MM.1S (cell line): ENCODE results near the gene ENTREP3.

Experiments used
- DNase-seq: peaks from one replicate; pipeline ENCODE4 v3.0.0-alpha.2; 2015
- H2AFZ ChIP-seq: fragments of 300-600 bp; sonication (generic); 2 replicates; pipeline ENCODE4 v1.6.0; 2016; ENCODE audit warnings: antibody characterized with exemption, low read length
- H3F3A ChIP-seq: fragments of 300-600 bp; sonication (generic); 2 replicates; pipeline ENCODE4 v1.6.1; 2016; ENCODE audit warnings: mild to moderate bottlenecking, antibody characterized with exemption, low read length, moderate library complexity, mixed read lengths; ENCODE audit not compliant: insufficient read depth
- H3K27ac ChIP-seq: fragments of 300-600 bp; sonication (generic); 2 replicates; pipeline ENCODE4 v1.5.1; 2016; ENCODE audit warnings: mild to moderate bottlenecking, low read length
- H3K27me3 ChIP-seq: fragments of 300-600 bp; sonication (generic); replicated peaks from 2 replicates; pipeline ENCODE4 v1.6.0; 2016; ENCODE audit warnings: low read length; ENCODE audit not compliant: insufficient read depth
- H3K36me3 ChIP-seq: fragments of 300-600 bp; sonication (generic); replicated peaks from 2 replicates; pipeline ENCODE4 v1.6.1; 2016; ENCODE audit warnings: mild to moderate bottlenecking, low read length, mixed read lengths; ENCODE audit not compliant: insufficient read depth
- H3K4me1 ChIP-seq: fragments of 300-600 bp; sonication (generic); 2 replicates; pipeline ENCODE4 v1.6.1; 2016; ENCODE audit warnings: low read length, mixed read lengths
- H3K4me2 ChIP-seq: fragments of 300-600 bp; sonication (generic); 2 replicates; pipeline ENCODE4 v1.6.0; 2016; ENCODE audit warnings: low read depth, low read length
- H3K4me3 ChIP-seq: fragments of 300-600 bp; sonication (generic); 2 replicates; pipeline ENCODE4 v1.5.1; 2016; ENCODE audit warnings: low read length, mixed read lengths
- H3K79me2 ChIP-seq: fragments of 300-600 bp; sonication (generic); 2 replicates; pipeline ENCODE4 v1.6.1; 2016; ENCODE audit warnings: mixed run types, low read length, mixed read lengths
- H3K9ac ChIP-seq: fragments of 300-600 bp; sonication (generic); 2 replicates; pipeline ENCODE4 v1.6.1; 2016; ENCODE audit warnings: low read length, mixed read lengths
- H3K9me2 ChIP-seq: fragments of 300-600 bp; sonication (generic); replicated peaks from 2 replicates; pipeline ENCODE4 v1.6.1; 2016; ENCODE audit warnings: mild to moderate bottlenecking, low read length, mixed read lengths; ENCODE audit not compliant: insufficient read depth
- H3K9me3 ChIP-seq: fragments of 300-600 bp; sonication (generic); replicated peaks from 2 replicates; pipeline ENCODE4 v1.6.1; 2016; ENCODE audit warnings: mild to moderate bottlenecking, low read length, mixed read lengths; ENCODE audit not compliant: insufficient read depth
- H4K20me1 ChIP-seq: fragments of 300-600 bp; sonication (generic); 2 replicates; pipeline ENCODE4 v1.6.1; 2016; ENCODE audit warnings: mild to moderate bottlenecking, low read length, moderate library complexity, mixed read lengths; ENCODE audit not compliant: insufficient read depth
- EZH2 ChIP-seq: fragments of 300-600 bp; sonication (generic); optimal IDR thresholded peaks from 2 replicates; pipeline ENCODE3; 2017; ENCODE audit warnings: low read depth, mild to moderate bottlenecking, antibody characterized with exemption, low read length, mixed read lengths
- EZH2phosphoT487 ChIP-seq: fragments of 300-600 bp; sonication (generic); IDR thresholded peaks from 2 replicates; pipeline ENCODE4 v1.6.1; 2018; ENCODE audit warnings: antibody characterized with exemption, low read length
- TF ChIP-seq, protein P1 (sequence below): fragments of 300-600 bp; sonication (generic); IDR thresholded peaks from 2 replicates; pipeline ENCODE4 v1.5.1; 2016; ENCODE audit warnings: antibody characterized with exemption, low read length, mixed read lengths

Gene ENTREP3

DNA sequence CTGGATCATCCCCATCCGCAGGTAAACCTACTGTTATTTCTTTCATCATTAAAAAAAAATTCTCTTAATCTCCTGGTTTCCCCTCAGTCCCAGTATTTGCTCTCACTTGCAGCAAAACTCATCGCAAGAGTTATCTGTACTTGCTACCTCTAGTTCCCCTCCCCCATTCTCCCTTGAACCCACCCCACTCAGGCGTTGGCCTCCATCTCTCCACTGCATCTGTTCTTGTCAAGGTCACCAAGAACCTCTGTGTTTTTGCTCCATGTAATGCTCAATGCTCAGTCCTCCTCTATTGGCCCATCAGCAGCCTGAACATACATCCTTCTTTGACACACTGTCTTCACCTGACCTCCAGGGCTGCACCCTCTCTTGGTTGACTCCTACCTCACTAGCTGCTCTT lies 41.4 kb upstream of the ENTREP3 start:
- Histone ChIP-seq H3K27me3 (0 out of 2 replicates have a peak, but pooled peaks cover 6% of the 10 kb centered on the region), H3K36me3 (no peaks in the 10 kb centered on the region), H3K9me2 (no peaks in the 10 kb centered on the region), H3K4me1 (peaks cover 15% of the 10 kb centered on the region), H3K79me2 (no peaks in the 10 kb centered on the region), H3K4me2 (peak overlapping the region; percentile 80), H3F3A (peaks cover 13% of the 10 kb centered on the region), H3K27ac (peak overlapping the region; percentile 68), H3K9ac (no peak overlapping the region; the same call in 1 of the 2 replicates), H2AFZ (peak overlapping the region; percentile 71), H3K4me3 (no peak overlapping the region), H3K9me3 (no peaks in the 10 kb centered on the region), H4K20me1 (no peaks in the 10 kb centered on the region)
- DNase-seq, result no peak
- TF ChIP-seq, protein P1, sequence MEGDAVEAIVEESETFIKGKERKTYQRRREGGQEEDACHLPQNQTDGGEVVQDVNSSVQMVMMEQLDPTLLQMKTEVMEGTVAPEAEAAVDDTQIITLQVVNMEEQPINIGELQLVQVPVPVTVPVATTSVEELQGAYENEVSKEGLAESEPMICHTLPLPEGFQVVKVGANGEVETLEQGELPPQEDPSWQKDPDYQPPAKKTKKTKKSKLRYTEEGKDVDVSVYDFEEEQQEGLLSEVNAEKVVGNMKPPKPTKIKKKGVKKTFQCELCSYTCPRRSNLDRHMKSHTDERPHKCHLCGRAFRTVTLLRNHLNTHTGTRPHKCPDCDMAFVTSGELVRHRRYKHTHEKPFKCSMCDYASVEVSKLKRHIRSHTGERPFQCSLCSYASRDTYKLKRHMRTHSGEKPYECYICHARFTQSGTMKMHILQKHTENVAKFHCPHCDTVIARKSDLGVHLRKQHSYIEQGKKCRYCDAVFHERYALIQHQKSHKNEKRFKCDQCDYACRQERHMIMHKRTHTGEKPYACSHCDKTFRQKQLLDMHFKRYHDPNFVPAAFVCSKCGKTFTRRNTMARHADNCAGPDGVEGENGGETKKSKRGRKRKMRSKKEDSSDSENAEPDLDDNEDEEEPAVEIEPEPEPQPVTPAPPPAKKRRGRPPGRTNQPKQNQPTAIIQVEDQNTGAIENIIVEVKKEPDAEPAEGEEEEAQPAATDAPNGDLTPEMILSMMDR, result no peak
- no peak for TF ChIP-seq EZH2phosphoT487
- no peak for TF ChIP-seq EZH2

DNA sequence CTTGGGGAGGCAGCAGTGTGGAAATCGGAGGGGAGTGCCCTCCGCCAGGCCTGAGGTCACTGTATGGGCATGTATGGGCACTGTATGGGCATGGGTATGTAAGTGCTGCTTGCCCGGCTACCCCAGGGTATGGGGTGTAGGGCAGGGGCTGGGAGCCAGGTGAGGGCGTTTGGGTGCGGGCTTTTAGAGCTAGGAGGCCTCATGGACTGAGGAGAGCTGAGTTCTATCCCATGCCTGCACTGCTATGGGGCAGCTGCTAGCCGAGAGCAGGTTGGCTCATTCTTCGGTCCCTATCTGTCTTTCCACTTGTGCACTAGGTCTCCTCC lies 40.6 kb upstream of the ENTREP3 start:
- no peak overlapping the region for H3K4me3 ChIP-seq
- H3K79me2 ChIP-seq, result no peaks in the 10 kb centered on the region

DNA sequence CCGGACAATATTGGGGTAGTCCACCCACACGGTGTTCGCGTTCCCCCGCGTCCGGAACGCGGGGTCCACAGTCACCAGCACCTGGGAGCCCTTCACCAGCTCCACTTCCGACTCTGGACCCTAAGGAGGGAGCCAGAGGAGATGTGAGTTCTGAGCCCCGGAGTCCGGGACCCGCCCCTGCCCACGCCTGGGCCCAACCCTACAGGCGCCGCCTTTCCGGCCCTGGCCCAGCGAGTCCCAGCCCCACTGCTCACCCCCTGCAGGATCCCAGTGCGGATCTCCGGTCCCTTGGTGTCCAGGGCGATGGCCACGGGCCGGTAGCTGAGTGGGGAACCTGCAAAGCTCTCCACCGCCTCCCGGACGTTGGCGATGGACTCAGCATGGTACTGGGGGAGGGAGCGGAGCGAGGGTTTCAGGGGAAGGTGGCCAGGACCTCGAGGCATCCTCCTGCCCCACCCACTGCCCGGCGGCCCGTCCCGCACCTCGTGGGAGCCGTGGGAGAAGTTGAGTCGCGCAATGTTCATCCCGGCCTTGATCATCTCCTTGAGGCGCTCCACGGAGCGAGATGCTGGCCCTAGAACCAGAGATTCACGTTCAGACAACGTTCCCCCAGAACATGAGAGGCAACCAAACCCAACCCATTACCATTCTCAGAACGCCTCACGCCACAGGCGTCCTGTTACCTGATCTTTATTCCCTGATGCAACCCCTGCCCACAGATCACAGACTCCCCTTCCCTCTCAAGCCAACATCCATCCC lies 40.1 kb upstream of the ENTREP3 start:
- H3F3A ChIP-seq, result peaks cover 13% of the 10 kb centered on the region
- TF ChIP-seq EZH2phosphoT487, result no peak
- H3K4me2 ChIP-seq, result no peak overlapping the region
- no peak overlapping the region for H3K9ac ChIP-seq
- H2AFZ ChIP-seq, result no peak overlapping the region
- H3K27me3 ChIP-seq, result 0 out of 2 replicates have a peak, but pooled peaks cover 6% of the 10 kb centered on the region
- no peaks in the 10 kb centered on the region for H3K9me2 ChIP-seq
- H3K4me3 ChIP-seq, result no peak overlapping the region
- H3K36me3 ChIP-seq, result no peaks in the 10 kb centered on the region
- H4K20me1 ChIP-seq, result no peaks in the 10 kb centered on the region
- no peaks in the 10 kb centered on the region for H3K79me2 ChIP-seq
- no peaks in the 10 kb centered on the region for H3K9me3 ChIP-seq
- H3K27ac ChIP-seq, result no peak overlapping the region
- peaks cover 15% of the 10 kb centered on the region for H3K4me1 ChIP-seq
- no peak for DNase-seq

More for the DNA sequence above, 40.6 kb upstream of the ENTREP3 start:
- DNase-seq, result no peak
- H3F3A ChIP-seq, result peaks cover 13% of the 10 kb centered on the region
- H3K4me1 ChIP-seq, result peaks cover 15% of the 10 kb centered on the region
- H3K9me2 ChIP-seq, result no peaks in the 10 kb centered on the region
- H3K36me3 ChIP-seq, result no peaks in the 10 kb centered on the region
- H2AFZ ChIP-seq, result no peak overlapping the region
- 0 out of 2 replicates have a peak, but pooled peaks cover 6% of the 10 kb centered on the region for H3K27me3 ChIP-seq
- no peaks in the 10 kb centered on the region for H3K9me3 ChIP-seq
- no peaks in the 10 kb centered on the region for H4K20me1 ChIP-seq
- no peak overlapping the region for H3K9ac ChIP-seq
- H3K27ac ChIP-seq, result no peak overlapping the region
- no peak overlapping the region for H3K4me2 ChIP-seq
- TF ChIP-seq, protein P1, result no peak
- TF ChIP-seq EZH2 (no peak), EZH2phosphoT487 (no peak)

DNA sequence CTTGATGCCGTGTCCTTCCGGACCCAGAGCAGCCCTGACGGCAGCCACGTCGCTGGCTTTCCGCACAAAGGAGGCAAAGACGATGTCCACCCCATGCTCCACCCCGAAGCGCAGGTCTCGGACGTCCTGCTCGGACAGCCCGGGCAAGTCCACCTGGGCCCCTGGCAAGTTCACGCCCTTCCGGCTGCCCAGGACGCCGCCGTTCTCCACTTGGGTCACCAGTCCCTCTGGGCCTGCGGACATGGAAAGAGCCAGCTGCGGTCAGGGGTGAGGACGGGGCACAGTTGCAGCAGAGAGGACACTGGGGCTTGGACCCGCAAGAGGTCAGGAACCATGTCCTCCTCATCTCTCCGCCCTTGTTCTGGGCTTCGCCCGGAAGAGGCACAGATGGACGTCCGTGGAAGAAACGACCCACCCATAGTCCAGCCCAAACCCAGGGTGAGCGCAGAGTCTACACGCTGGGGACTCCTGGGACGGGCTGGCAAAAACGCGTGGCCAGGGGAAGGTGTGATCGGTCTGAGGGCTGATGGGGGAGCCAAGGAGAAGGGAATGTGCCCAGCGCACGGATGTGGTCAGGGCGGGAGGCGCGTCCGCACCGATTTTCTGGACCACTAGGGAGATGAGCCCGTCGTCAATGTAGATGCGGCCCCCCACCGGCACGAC lies 39.4 kb upstream of the ENTREP3 start:
- Histone ChIP-seq H3K4me2 (no peak overlapping the region), H3K36me3 (no peaks in the 10 kb centered on the region), H3K79me2 (no peaks in the 10 kb centered on the region), H3K9ac (no peak overlapping the region), H3K27me3 (0 out of 2 replicates have a peak, but pooled peaks cover 6% of the 10 kb centered on the region), H3K9me3 (no peaks in the 10 kb centered on the region), H4K20me1 (no peaks in the 10 kb centered on the region), H3K9me2 (no peaks in the 10 kb centered on the region), H3K4me3 (no peak overlapping the region), H3K27ac (no peak overlapping the region), H2AFZ (no peak overlapping the region), H3K4me1 (peaks cover 15% of the 10 kb centered on the region), H3F3A (peaks cover 13% of the 10 kb centered on the region)
- TF ChIP-seq EZH2 (no peak), EZH2phosphoT487 (no peak)
- TF ChIP-seq, protein P1, result no peak
- no peak for DNase-seq
